GM18517 (cell line): ENCODE measurements around the gene MAPK6.
"Not testable (repeated sequence)": the region's sequence is repeated elsewhere in the genome, so short reads cannot be mapped to it uniquely, and the experiment has no call there.

Experiments
- ATAC-seq: cut with Tn5 transposase; IDR thresholded peaks from one replicate; pipeline ENCODE4 v1.9.1; 2021; ENCODE audit warnings: mild to moderate bottlenecking, moderate library complexity; ENCODE audit not compliant: unreplicated experiment

Gene MAPK6

GRCh38 chr15:52042051-52042851 lies 23.2 kb downstream of the MAPK6 start:
- no peak for ATAC-seq

GRCh38 chr15:52045795-52046298 lies 26.8 kb downstream of the MAPK6 start:
- not testable (repeated sequence) for ATAC-seq

- not testable (repeated sequence) for ATAC-seq
Measured at GRCh38 chr15:52046552-52046951, 27.5 kb downstream of the MAPK6 start.

- no peak for ATAC-seq
Measured at GRCh38 chr15:52050416-52050815, 31.4 kb downstream of the MAPK6 start.

GRCh38 chr15:52052066-52052935 lies 33.3 kb downstream of the MAPK6 start:
- no peak for ATAC-seq

- ATAC-seq = no peak
Measured at GRCh38 chr15:52054381-52054780, 35.4 kb downstream of the MAPK6 start.

GRCh38 chr15:52054858-52055257 lies 35.8 kb downstream of the MAPK6 start:
- ATAC-seq = not testable (repeated sequence)

GRCh38 chr15:52056001-52056400 lies 37.0 kb downstream of the MAPK6 start:
- ATAC-seq = no peak

- no peak for ATAC-seq
Measured at GRCh38 chr15:52056496-52056895, 37.5 kb downstream of the MAPK6 start.

- ATAC-seq = no peak
Measured at GRCh38 chr15:52057996-52058395, 39.0 kb downstream of the MAPK6 start.

GRCh38 chr15:52060501-52060900 lies 41.5 kb downstream of the MAPK6 start:
- ATAC-seq = no peak

- no peak for ATAC-seq
Measured at GRCh38 chr15:52066842-52067544, 48.0 kb downstream of the MAPK6 start.

GRCh38 chr15:52067545-52067926 lies 48.5 kb downstream of the MAPK6 start:
- no peak for ATAC-seq

- ATAC-seq = no peak
Measured at GRCh38 chr15:52068004-52068615, 49.1 kb downstream of the MAPK6 start.

- no peak for ATAC-seq
Measured at GRCh38 chr15:52069559-52069958, 50.5 kb downstream of the MAPK6 start.

- no peak for ATAC-seq
Measured at GRCh38 chr15:52071570-52071969, 52.6 kb downstream of the MAPK6 start.

GRCh38 chr15:52076889-52077781 lies 58.1 kb downstream of the MAPK6 start:
- ATAC-seq = no peak

GRCh38 chr15:52078197-52078875 lies 59.3 kb downstream of the MAPK6 start:
- no peak for ATAC-seq
